Measurements from ENCODE around the gene PLCXD1.

DNA sequence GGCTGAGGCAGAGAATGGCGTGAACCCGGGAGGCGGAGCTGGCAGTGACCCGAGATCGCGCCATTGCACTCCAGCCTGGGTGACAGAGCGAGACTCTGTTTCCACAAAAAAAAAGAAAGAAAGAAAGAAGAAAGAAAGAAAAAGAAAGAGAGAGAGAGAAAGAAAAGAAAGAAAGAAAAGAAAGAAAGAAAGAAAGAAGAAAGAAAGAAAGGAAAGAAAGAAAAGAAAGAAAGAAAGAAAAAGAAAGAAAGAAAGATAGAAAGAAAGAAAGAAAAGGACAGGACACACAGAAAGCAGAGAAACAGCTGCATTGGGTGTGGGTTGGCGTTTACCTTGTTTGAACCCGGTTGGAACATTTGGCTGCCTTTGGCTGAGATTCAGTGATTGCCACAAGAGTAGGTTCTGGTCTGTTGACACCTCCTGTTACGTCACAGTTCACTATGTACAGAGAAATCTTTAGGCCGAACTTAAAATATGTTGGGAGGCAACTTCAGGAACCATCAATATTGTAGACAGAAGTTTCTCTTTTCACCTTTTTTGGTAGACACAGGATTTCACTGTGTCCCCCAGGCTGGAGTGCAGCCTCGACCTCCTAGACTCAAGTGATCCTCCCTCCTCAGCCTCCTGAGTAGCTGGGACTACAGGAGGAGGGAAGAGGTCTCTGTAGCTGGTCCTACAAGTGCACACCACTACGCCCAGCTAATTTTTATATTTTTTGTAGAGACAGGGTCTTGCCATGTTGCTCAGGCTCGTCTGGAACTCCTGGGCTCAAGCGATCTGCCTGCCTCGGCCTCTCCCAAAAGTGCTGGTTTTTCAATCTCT lies 16.3 kb upstream of the PLCXD1 start:
- TF ChIP-seq, protein P1, sequence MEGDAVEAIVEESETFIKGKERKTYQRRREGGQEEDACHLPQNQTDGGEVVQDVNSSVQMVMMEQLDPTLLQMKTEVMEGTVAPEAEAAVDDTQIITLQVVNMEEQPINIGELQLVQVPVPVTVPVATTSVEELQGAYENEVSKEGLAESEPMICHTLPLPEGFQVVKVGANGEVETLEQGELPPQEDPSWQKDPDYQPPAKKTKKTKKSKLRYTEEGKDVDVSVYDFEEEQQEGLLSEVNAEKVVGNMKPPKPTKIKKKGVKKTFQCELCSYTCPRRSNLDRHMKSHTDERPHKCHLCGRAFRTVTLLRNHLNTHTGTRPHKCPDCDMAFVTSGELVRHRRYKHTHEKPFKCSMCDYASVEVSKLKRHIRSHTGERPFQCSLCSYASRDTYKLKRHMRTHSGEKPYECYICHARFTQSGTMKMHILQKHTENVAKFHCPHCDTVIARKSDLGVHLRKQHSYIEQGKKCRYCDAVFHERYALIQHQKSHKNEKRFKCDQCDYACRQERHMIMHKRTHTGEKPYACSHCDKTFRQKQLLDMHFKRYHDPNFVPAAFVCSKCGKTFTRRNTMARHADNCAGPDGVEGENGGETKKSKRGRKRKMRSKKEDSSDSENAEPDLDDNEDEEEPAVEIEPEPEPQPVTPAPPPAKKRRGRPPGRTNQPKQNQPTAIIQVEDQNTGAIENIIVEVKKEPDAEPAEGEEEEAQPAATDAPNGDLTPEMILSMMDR (conservative IDR thresholded peaks at IDR 0.05): no peak
- no peak for TF ChIP-seq EZH2 (IDR thresholded peaks at IDR 0.05; ENCODE audit: low read depth)
